Skeletal muscle tissue (tissue), 4 donors: ENCODE measurements around the gene SLC22A2. TPM values are rescaled to one million over a fixed set of nuclear protein-coding genes. Genes with fewer than 3 reads are reported as not detected.

Experiments used
- H3K27ac ChIP-seq: one replicate; pipeline ENCODE4 v1.7.0; 2013; ENCODE audit warnings: mild to moderate bottlenecking, low read depth, low read length, inconsistent platforms
- H3K27me3 ChIP-seq, 3 donors: one replicate each; pipeline ENCODE4 v1.7.0; 2013; ENCODE audit warnings: low read length in 3 of 3; ENCODE audit not compliant: control insufficient read depth in 3 of 3, insufficient read depth in 3 of 3
- H3K36me3 ChIP-seq, 3 donors: one replicate each; pipeline ENCODE4 v1.7.0; 2013; ENCODE audit warnings: low read length in 3 of 3; ENCODE audit not compliant: control insufficient read depth in 3 of 3, insufficient read depth in 3 of 3
- H3K4me1 ChIP-seq, 3 donors: one replicate each; pipeline ENCODE4 v1.7.0; 2013; ENCODE audit warnings: low read length in 3 of 3, mild to moderate bottlenecking in 3 of 3; ENCODE audit not compliant: control insufficient read depth in 3 of 3, insufficient read depth in 3 of 3
- H3K4me3 ChIP-seq, 3 donors: one replicate each; pipeline ENCODE4 v1.7.0; 2013; ENCODE audit warnings: low read length in 3 of 3
- H3K9ac ChIP-seq, 3 donors: one replicate each; pipeline ENCODE4 v1.7.0; 2013; ENCODE audit warnings: low read length in 3 of 3, mild to moderate bottlenecking in 3 of 3, moderate library complexity in 2 of 3, low read depth in 1 of 3
- H3K9me3 ChIP-seq, 3 donors: one replicate each; pipeline ENCODE4 v1.7.0; 2013; ENCODE audit warnings: low read length in 3 of 3; ENCODE audit not compliant: control insufficient read depth in 3 of 3
- total RNA-seq: library from RNA; depleted of rRNA; stranded (reverse); fragments of >200 nt; gene quantifications from one replicate; pipeline ENCODE4 v1.2.3, GENCODE V29; 2014
- donor health status: Osteomylitis.

SLC22A2 gene
- total RNA-seq, 1 donor from 2014 or later = not detected

DNA sequence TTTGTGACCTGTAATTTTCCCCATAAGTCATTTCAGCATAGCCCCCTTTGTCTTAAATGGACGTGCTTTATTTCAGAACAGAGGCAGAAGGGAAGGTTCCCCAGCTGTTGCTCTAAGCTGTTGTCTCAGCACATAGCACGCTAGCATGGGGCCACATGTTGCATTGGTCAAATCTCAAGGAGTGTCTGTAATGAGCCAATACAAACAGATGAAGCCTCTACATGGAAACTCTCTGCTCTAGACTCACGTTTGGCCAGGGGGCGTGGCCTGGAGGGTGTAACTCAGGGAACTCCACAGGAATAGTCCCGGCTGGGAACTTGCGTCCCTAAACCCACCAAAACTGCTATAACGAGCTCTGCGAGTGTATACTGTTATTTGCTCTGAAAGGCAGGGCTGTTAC is 35.2 kb upstream of the SLC22A2 start:
- Histone ChIP-seq H3K9ac (no peak overlapping the region), H3K9me3 (no peaks in the 10 kb centered on the region), H3K4me1 (peaks cover 0 to 4% (median 0%) of the 10 kb centered on the region in 3 donors), H3K4me3 (no peak overlapping the region), H3K27ac (no peak overlapping the region), H3K36me3 (no peaks in the 10 kb centered on the region), H3K27me3 (no peaks in the 10 kb centered on the region)

GRCh38 chr6:160285541-160286105 is 27.0 kb upstream of the SLC22A2 start:
- Histone ChIP-seq H3K9me3 (no peaks in the 10 kb centered on the region), H3K27me3 (no peaks in the 10 kb centered on the region), H3K4me1 (no peaks in the 10 kb centered on the region), H3K4me3 (no peak overlapping the region), H3K36me3 (no peaks in the 10 kb centered on the region), H3K9ac (no peak overlapping the region), H3K27ac (no peak overlapping the region)

DNA sequence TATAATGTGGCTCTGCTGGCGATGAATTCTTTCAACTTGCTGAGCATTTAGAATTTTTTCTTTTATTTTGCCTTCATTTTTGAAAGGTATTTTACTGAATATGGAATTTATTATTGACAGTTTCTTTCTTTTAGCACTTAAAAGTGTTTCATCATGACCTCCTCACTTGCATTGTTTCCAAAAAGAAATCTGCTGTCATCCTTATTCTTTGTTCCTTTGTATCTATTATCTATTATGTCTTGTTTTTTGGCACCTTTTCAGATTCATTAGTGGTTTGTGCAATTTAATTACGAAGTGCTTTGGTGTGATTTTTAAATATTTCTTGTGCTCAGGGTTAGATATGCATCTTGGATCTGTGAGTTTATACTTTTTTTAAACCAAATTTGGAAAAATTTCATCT is 26.0 kb upstream of the SLC22A2 start:
- no peak overlapping the region for H3K27ac ChIP-seq
- H3K9ac ChIP-seq = no peak overlapping the region
- H3K36me3 ChIP-seq = no peaks in the 10 kb centered on the region
- H3K9me3 ChIP-seq = no peaks in the 10 kb centered on the region
- H3K4me1 ChIP-seq = no peaks in the 10 kb centered on the region
- H3K27me3 ChIP-seq = no peaks in the 10 kb centered on the region
- no peak overlapping the region for H3K4me3 ChIP-seq

- Histone ChIP-seq H3K9ac (no peak overlapping the region), H3K36me3 (no peaks in the 10 kb centered on the region), H3K9me3 (no peaks in the 10 kb centered on the region), H3K27ac (no peak overlapping the region), H3K4me3 (no peak overlapping the region), H3K4me1 (peaks cover 0 to 2% (median under 1%) of the 10 kb centered on the region in 3 donors), H3K27me3 (no peaks in the 10 kb centered on the region)
These were observed 23.8 kb upstream of the SLC22A2 start for GRCh38 chr6:160282444-160282843.

DNA sequence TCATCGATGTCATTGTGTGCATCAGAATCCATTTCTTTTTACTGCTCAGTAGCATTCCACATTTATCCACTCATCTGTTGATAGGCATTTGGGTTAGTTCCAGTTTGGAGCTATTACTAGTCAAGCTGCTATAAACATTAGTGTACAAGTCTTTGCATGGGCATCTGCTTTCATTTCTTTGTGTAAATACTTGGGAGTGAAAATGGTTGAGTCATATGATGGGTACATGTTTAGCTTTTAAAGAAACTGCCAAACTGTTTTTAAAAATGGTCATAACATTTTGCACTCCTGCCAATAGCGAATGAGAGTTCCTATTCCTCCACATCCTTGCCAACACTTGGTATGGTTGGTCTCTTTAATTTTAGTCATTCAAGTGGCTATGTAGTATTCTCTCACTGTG is 21.2 kb upstream of the SLC22A2 start:
- Histone ChIP-seq H3K27ac (no peak overlapping the region), H3K4me1 (peaks cover 12 to 20% (median 20%) of the 10 kb centered on the region in 3 donors), H3K9ac (no peak overlapping the region), H3K4me3 (no peak overlapping the region), H3K36me3 (no peaks in the 10 kb centered on the region), H3K27me3 (no peaks in the 10 kb centered on the region), H3K9me3 (no peaks in the 10 kb centered on the region)

- Histone ChIP-seq H3K9ac (no peak overlapping the region), H3K4me3 (no peak overlapping the region), H3K4me1 (peaks cover 12 to 24% (median 20%) of the 10 kb centered on the region in 3 donors), H3K9me3 (no peaks in the 10 kb centered on the region), H3K27ac (no peak overlapping the region), H3K36me3 (no peaks in the 10 kb centered on the region), H3K27me3 (no peaks in the 10 kb centered on the region)
These were observed 20.2 kb upstream of the SLC22A2 start for GRCh38 chr6:160278786-160279310.

DNA sequence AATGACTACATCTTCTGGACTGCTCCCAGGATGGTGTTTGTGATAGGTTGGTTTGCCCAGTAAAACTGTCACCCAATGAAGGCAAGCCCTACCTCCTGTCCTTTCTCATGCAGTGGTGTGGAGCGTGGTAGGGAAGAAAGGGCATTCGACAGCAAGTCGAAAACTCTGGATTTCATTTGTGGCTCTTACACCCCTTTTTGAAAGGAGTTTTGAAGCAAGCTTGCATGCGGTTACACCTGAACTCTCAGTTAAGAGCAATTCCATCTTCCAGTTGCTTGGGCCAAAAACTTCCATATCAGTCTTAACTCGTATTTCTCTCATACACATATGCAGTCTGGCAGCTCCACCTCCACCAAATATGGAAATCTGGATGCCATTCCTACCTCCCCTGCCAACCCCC is 19.7 kb upstream of the SLC22A2 start:
- Histone ChIP-seq H3K9ac (no peak overlapping the region), H3K27ac (no peak overlapping the region), H3K4me3 (no peak overlapping the region), H3K9me3 (no peaks in the 10 kb centered on the region), H3K4me1 (peaks cover 12 to 26% (median 22%) of the 10 kb centered on the region in 3 donors), H3K36me3 (no peaks in the 10 kb centered on the region), H3K27me3 (no peaks in the 10 kb centered on the region)

DNA sequence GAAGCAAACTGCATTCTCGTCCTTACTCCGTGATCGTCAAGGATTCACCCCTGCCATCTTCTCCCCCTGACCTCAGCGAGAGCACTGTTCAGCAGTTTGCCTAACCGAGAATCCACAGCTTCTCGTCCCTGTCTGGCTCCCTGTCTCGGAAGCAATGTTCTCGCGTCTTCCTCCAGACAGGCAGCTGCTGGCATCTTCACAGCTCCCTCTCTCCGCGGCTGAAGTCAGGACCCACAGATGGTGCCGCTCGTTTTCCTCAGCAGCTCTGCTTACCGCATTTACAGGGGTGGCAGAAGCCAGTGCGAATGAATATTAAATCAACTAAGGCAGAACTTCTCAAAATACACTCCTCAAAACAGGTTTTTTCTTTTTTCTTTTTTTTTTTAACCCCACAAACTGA is 18.9 kb upstream of the SLC22A2 start:
- Histone ChIP-seq H3K4me3 (peak overlapping the region in 1 of 3 donors; percentile 68), H3K4me1 (peaks cover 12 to 30% (median 25%) of the 10 kb centered on the region in 3 donors), H3K36me3 (no peaks in the 10 kb centered on the region), H3K9ac (peak overlapping the region in 1 of 3 donors; percentile 57), H3K9me3 (no peaks in the 10 kb centered on the region), H3K27ac (no peak overlapping the region), H3K27me3 (no peaks in the 10 kb centered on the region)

DNA sequence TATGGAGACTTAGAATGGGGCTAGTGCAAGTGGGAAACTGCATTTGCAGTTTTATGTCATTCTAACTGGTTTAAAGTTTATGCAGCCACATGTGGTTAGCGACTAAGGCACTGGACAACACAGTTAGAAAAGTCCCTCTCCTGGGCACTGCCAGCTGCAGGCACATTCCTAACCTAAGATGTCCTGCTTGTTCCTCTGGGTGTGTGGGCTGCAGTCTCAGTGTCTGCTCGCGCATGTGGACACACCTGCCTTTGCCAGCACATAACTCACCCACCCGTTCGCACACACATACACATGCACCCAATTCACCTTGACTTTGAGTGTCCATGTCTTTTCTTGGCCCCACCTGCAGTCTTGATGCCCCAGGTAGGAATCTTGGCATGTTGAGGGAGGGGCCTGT is 18.5 kb upstream of the SLC22A2 start:
- H3K27ac ChIP-seq = no peak overlapping the region
- no peaks in the 10 kb centered on the region for H3K9me3 ChIP-seq
- H3K27me3 ChIP-seq = no peaks in the 10 kb centered on the region
- no peaks in the 10 kb centered on the region for H3K36me3 ChIP-seq
- peak overlapping the region in 1 of 3 donors; percentile 68 for H3K4me3 ChIP-seq
- peak overlapping the region in 1 of 3 donors; percentile 57 for H3K9ac ChIP-seq
- H3K4me1 ChIP-seq = peaks cover 12 to 30% (median 25%) of the 10 kb centered on the region in 3 donors

DNA sequence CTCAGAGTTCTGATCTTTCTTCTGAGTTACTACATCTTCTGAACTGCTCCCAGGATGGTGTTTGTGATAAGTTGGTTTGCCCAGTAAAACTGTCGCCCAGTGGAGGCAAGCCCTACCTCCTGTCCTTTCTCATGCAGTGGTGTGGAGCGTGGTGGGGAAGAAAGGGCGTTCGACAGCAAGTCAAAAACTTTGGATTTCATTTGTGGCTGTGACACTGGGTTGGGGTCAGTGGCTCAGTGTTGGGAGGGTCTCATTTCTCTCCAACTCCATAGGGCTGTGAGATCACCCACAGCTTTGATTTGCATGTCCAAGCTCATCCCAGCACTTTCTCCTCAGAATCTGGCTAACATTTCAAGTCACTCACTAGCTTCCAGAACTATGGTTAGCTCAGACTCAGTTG is 17.5 kb upstream of the SLC22A2 start:
- no peaks in the 10 kb centered on the region for H3K9me3 ChIP-seq
- peak overlapping the region in 2 of 3 donors; percentile 0 to 25 for H3K4me3 ChIP-seq
- no peaks in the 10 kb centered on the region for H3K36me3 ChIP-seq
- peak overlapping the region in 1 of 3 donors; percentile 51 for H3K9ac ChIP-seq
- H3K27me3 ChIP-seq = no peaks in the 10 kb centered on the region
- H3K4me1 ChIP-seq = peaks cover 12 to 30% (median 25%) of the 10 kb centered on the region in 3 donors
- H3K27ac ChIP-seq = peak overlapping the region; percentile 26
